Smooth muscle cell (in vitro differentiated cells): ENCODE data around the gene APEX1. TPM values are rescaled to one million over a fixed set of nuclear protein-coding genes. Genes with fewer than 3 reads are reported as not detected.
"Not testable (repeated sequence)": the region's sequence is repeated elsewhere in the genome, so short reads cannot be mapped to it uniquely, and the experiment has no call there.

Experiments
- DNase-seq: peaks from one replicate; lab custom pipeline; 2025; ENCODE audit not compliant: unreplicated experiment; lab: John Stamatoyannopoulos, UW
- H2AFZ ChIP-seq: fragments of 200-600 bp; sonication (generic); 2 replicates; pipeline ENCODE4 v1.6.0; 2016; ENCODE audit warnings: antibody characterized with exemption, low read depth, mild to moderate bottlenecking
- H3F3A ChIP-seq: fragments of 200-600 bp; sonication (generic); 2 replicates; pipeline ENCODE4 v1.6.0; 2017; ENCODE audit warnings: antibody characterized with exemption, low read depth
- H3K27ac ChIP-seq: fragments of 200-600 bp; sonication (generic); 2 replicates; pipeline ENCODE4 v1.5.1; 2016; ENCODE audit warnings: low read depth, mild to moderate bottlenecking
- H3K27me3 ChIP-seq: fragments of 200-600 bp; sonication (generic); 2 replicates; pipeline ENCODE4 v1.6.1; 2016; ENCODE audit warnings: low read depth, mild to moderate bottlenecking
- H3K36me3 ChIP-seq: fragments of 200-600 bp; sonication (generic); 2 replicates; pipeline ENCODE4 v1.5.1; 2016; ENCODE audit warnings: low read depth
- H3K4me1 ChIP-seq: fragments of 200-600 bp; sonication (generic); 2 replicates; pipeline ENCODE4 v1.5.1; 2016; ENCODE audit warnings: low read depth
- H3K4me2 ChIP-seq: fragments of 200-600 bp; sonication (generic); 2 replicates; pipeline ENCODE4 v1.6.0; 2016; ENCODE audit warnings: mild to moderate bottlenecking
- H3K4me3 ChIP-seq: fragments of 200-600 bp; sonication (generic); 2 replicates; pipeline ENCODE4 v1.5.1; 2016; ENCODE audit warnings: mild to moderate bottlenecking
- H3K79me2 ChIP-seq: fragments of 200-600 bp; sonication (generic); 2 replicates; pipeline ENCODE4 v1.6.0; 2016; ENCODE audit warnings: low read depth, mild to moderate bottlenecking
- H3K9ac ChIP-seq: fragments of 200-600 bp; sonication (generic); 2 replicates; pipeline ENCODE4 v1.6.0; 2016; ENCODE audit warnings: low read depth
- H3K9me3 ChIP-seq: fragments of 200-600 bp; sonication (generic); replicated peaks from 2 replicates; pipeline ENCODE4 v1.5.1; 2016; ENCODE audit warnings: low read depth
- H4K20me1 ChIP-seq: fragments of 200-600 bp; sonication (generic); 2 replicates; pipeline ENCODE4 v1.6.0; 2016; ENCODE audit warnings: low read depth
- CTCF ChIP-seq: fragments of 200-600 bp; sonication (generic); IDR thresholded peaks from 2 replicates; pipeline ENCODE4 v1.5.1; 2017; ENCODE audit warnings: borderline replicate concordance, mild to moderate bottlenecking, antibody characterized with exemption; ENCODE audit not compliant: insufficient read depth, poor library complexity, severe bottlenecking
- WGBS: methylation state at CpG from one replicate; pipeline ENCODE4 v1.1.7; 2016; ENCODE audit warnings: low lambda C conversion rate; 5-methylcytosine and 5-hydroxymethylcytosine counted together
- polyA plus RNA-seq: library from polyadenylated mRNA; unstranded; fragments of >200 nt; fragmentation: Nextera tagmentation; extraction: Ambion mirVana; gene quantifications from 2 replicates; pipeline ENCODE4 v1.2.1, GENCODE V29; 2016
- total RNA-seq: library from RNA; depleted of rRNA; stranded (reverse); fragments of >200 nt; gene quantifications from 2 replicates; pipeline ENCODE4 v1.2.3, GENCODE V29; 2014

Gene APEX1
- total and polyA plus RNA-seq, 2 experiments from 2014 or later: 81.6 to 116 TPM

- DNase-seq: no peak
- H2AFZ ChIP-seq: no peak overlapping the region
- H3K4me2 ChIP-seq: no peak overlapping the region
- H3K27me3 ChIP-seq: no peaks in the 10 kb centered on the region
- no peaks in the 10 kb centered on the region for H3K79me2 ChIP-seq
- no peak overlapping the region for H3K4me3 ChIP-seq
- WGBS: 93% methylated on average over 2 of the region's 2 CpGs
- no peaks in the 10 kb centered on the region for H3K4me1 ChIP-seq
- TF ChIP-seq CTCF: no peak
- no peaks in the 10 kb centered on the region for H4K20me1 ChIP-seq
- no peaks in the 10 kb centered on the region for H3F3A ChIP-seq
- peaks cover 1% of the 10 kb centered on the region for H3K36me3 ChIP-seq
- no peaks in the 10 kb centered on the region for H3K9me3 ChIP-seq
- no peak overlapping the region for H3K27ac ChIP-seq
- H3K9ac ChIP-seq: no peak overlapping the region
These were observed 13.6 kb upstream of the APEX1 start for GRCh38 chr14:20441461-20441860.

- not testable (repeated sequence) for H3K79me2 ChIP-seq, H3F3A ChIP-seq, DNase-seq, H3K9ac ChIP-seq, H3K4me3 ChIP-seq, H3K9me3 ChIP-seq, H3K4me2 ChIP-seq, H3K27ac ChIP-seq, H3K4me1 ChIP-seq, H4K20me1 ChIP-seq, H2AFZ ChIP-seq, H3K27me3 ChIP-seq
- H3K36me3 ChIP-seq: peaks cover 11% of the 10 kb centered on the region
- WGBS: 69% methylated on average over 4 of the region's 4 CpGs
These were observed 11.4 kb upstream of the APEX1 start for GRCh38 chr14:20443650-20444049.

GRCh38 chr14:20446889-20447288, 8.1 kb upstream of the APEX1 start:
- Histone ChIP-seq H2AFZ (no peak overlapping the region), H3K79me2 (no peaks in the 10 kb centered on the region), H3K4me1 (no peaks in the 10 kb centered on the region), H3F3A (no peaks in the 10 kb centered on the region), H4K20me1 (no peaks in the 10 kb centered on the region), H3K27ac (no peak overlapping the region), H3K4me3 (no peak overlapping the region), H3K9ac (no peak overlapping the region), H3K36me3 (peaks cover 16% of the 10 kb centered on the region), H3K27me3 (no peaks in the 10 kb centered on the region), H3K4me2 (no peak overlapping the region), H3K9me3 (no peaks in the 10 kb centered on the region)
- TF ChIP-seq CTCF: no peak
- DNase-seq: no peak
- WGBS: 99% methylated on average over 5 of the region's 5 CpGs

DNA sequence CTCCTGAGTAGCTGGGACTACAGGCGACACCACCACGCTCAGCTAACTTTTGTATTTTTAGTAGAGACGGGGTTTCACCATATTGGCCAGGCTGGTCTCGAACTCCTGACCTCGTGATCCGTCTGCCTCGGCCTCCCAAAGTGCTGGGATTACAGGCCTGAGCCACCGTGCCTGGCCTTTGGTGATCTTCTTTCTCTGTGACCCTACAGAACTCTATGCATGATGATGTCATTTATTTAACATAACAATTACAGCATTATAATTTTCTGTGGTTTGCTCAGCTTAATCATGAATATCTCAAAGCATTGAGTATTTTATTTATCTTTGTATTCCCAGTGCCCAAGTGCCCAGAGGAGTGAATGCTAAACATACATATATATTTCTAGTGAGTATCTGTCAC, 2.2 kb upstream of the APEX1 start:
- not testable (repeated sequence) for H3K4me3 ChIP-seq, H3K9me3 ChIP-seq, H3K4me2 ChIP-seq, H3F3A ChIP-seq, H3K27ac ChIP-seq, H3K9ac ChIP-seq, DNase-seq, H2AFZ ChIP-seq, H4K20me1 ChIP-seq, H3K27me3 ChIP-seq, H3K36me3 ChIP-seq
- WGBS: 98% methylated on average over 8 of the region's 8 CpGs
- Histone ChIP-seq H3K4me1 (peaks cover 19% of the 10 kb centered on the region), H3K79me2 (peaks cover 31% of the 10 kb centered on the region)
